OCI-M2 (cell line): ENCODE results near the gene PHACTR1.

Experiments
- DNase-seq: peaks from one replicate; lab custom pipeline; 2025; ENCODE audit not compliant: unreplicated experiment; lab: John Stamatoyannopoulos, UW

The PHACTR1 gene

DNA sequence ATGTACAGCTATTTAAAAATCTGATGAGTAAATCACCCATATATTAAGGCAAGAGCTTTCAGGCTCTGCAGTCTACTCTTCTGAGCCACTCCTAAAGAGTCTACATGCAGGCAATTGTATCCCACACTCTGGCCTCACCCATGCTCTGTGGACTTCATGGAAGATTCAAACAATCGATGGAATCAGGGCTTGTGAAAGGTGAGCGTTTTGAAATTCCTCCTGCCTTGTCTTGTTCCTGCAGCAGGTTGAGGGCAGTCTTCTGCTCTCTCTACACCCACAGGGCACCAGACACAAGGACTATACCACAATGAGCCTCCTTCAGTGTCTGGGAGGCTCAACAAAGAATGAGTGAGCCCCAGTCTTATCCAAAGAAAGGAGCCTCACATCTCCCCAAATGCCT, 560.7 kb downstream of the PHACTR1 start:
- DNase-seq: no peak

DNA sequence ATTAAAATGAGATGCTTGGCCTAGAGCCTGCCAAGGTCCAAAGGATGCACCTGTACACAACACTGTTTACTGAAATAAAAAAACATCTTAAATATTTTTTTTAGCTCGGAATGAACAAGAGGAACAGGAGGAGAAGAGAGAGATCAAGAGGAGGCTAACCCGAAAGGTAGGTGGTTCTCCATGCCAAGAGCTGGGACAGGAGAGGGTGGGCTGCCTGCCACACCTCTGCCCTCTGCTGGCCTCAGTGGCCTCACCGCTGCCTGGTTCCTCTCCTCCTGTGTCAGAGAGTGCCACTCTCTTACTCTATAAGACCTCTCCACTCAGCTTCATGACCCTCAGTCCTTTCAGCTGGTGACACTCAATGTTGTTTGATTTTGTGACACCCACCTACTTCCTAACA, 561.6 kb downstream of the PHACTR1 start:
- DNase-seq: no peak

DNA sequence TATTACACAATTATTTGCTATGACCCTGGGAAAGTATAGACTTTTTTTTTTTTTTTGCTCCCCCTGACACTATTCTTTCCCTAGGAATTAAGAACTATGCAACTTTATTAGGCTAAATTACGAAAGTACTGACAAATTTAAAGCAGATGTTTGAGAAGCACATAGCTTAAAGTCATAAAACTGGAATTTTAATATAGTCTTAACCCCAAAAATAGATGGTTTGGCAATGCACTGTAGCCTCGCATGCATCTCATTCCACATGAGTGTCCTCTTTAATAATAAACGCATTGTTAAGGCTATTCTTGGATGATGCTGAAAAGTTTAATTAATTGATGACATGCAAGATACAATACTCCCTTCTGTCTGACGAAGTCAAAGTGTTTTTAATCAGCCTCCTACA, 562.4 kb downstream of the PHACTR1 start:
- DNase-seq: no peak

DNA sequence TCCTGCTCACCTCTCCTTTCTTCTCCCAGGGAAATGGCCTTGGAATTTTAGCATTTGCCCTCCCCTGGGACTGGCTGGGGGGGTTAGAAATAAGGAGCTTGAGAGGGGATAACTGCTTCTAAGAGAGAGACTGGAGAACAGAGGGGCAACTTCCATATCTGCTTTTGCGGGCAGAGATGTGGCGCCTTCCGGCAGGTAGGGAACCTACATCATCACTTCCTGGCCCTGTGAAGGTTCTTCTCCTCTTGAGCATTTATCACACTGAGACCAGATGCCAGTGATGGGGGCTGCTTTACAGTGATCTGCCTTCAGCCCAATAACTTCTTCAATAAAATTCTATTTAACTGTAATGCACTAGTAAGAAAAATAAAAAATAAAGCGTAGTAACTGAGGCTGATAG, 563.7 kb downstream of the PHACTR1 start:
- no peak for DNase-seq

- no peak for DNase-seq
Measured at GRCh38 chr6:13281686-13282085, 565.1 kb downstream of the PHACTR1 start.

GRCh38 chr6:13282393-13283069, 566.0 kb downstream of the PHACTR1 start:
- DNase-seq: no peak

DNA sequence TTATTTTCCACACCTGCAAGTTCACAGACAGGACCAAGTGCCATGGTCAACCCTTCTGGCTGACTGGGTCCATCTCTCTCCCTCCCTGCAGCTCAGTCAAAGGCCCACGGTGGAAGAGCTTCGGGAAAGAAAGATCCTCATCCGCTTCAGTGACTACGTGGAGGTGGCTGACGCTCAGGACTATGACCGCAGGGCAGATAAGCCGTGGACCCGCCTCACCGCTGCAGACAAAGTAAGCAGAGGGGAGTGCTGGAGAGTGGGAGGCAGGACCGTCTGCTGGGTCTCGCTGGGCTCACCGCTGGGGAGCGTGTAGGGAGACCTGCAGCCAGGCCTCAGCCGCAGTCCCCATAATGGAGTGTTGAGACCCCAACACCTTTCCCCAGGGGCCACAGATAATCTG, 566.8 kb downstream of the PHACTR1 start:
- no peak for DNase-seq

- DNase-seq: no peak
Measured at GRCh38 chr6:13284646-13285045, 568.1 kb downstream of the PHACTR1 start.

GRCh38 chr6:13285705-13286104, 569.1 kb downstream of the PHACTR1 start:
- no peak for DNase-seq

- no peak for DNase-seq
Measured at GRCh38 chr6:13286181-13286580, 569.6 kb downstream of the PHACTR1 start.

DNA sequence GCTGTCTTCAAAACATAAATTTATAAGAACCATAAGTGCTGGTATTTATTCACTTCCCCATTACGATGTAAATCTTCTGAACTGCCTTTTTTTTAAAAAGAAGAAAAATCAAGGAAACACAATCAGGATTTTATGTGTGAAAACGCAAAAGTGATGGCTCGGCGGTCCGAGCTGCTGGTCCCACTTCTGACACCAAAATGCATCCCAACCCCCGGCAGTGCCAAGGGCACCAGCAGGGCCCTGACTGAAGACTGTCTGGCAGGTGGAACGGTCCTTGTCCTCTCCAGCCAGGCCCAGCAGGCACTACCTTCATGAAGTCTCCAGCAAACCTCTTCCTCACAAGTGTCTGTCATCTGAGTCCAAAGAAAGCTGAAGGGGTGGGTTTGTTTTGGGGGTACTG, 570.5 kb downstream of the PHACTR1 start:
- no peak for DNase-seq

GRCh38 chr6:13288481-13288880, 571.9 kb downstream of the PHACTR1 start:
- DNase-seq: no peak

GRCh38 chr6:13288969-13289391, 572.4 kb downstream of the PHACTR1 start:
- DNase-seq: no peak

DNA sequence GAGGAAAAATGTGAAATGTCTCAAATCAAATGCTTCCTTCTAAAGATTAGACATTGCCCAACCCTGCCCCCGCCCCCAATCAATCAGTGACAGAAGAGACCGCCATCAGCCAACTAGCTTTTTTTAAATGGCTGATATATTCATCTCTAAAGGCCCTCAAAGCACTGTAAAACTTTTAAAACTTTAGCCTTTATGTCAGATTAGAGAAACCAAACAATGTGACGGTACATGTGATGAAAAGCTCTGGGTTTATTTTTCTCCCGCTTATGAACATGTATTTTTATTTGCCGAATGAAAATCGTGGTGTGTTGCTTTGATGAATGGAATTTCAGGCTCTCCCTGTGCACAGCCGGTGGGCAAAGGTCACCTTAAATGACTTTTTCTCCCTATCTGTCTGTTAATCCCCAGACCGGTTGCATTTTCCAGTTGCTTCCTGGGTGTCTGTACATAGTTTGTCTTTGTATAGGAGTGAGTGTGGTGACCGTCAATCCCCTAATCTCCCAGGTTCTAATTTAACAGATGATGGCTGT, 573.3 kb downstream of the PHACTR1 start:
- DNase-seq: no peak

DNA sequence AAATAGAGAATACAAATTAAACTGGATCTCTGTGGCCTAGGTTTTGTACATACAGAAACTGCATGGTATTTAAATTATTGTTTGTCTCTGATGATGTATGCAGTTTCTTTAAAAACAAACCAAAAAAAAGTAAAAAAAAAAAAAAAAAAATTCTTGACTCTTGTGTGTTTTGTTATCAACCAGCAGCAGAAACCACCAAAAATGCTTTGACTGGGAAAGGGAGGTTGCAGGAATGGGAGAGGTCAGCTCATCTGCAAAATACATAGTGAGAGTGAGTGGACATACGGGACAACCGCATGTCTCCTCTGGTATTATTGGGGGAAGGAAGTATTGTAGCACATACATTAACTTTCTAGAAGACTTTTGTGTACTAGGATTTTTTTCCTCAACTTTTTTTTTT, 573.8 kb downstream of the PHACTR1 start:
- DNase-seq: no peak

DNA sequence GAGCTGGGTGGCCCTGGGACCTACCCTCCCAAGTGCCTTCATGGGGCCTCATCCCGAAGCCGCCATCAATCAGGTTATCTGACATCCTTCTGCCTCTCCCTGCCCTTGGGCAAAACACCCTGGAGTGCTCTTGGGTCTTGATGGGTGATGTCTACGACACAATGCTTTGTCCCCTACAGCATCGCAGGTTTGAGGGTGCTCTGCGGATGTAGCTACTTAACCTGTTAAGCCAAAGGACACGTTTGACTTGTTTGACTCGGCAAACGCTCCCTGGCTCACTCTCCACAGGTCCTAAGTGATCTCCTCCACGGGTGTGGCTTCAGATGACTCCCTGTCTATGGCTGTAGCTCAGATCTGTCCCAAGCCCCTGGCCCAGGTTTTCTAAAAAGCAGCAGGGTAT, 576.2 kb downstream of the PHACTR1 start:
- no peak for DNase-seq

DNA sequence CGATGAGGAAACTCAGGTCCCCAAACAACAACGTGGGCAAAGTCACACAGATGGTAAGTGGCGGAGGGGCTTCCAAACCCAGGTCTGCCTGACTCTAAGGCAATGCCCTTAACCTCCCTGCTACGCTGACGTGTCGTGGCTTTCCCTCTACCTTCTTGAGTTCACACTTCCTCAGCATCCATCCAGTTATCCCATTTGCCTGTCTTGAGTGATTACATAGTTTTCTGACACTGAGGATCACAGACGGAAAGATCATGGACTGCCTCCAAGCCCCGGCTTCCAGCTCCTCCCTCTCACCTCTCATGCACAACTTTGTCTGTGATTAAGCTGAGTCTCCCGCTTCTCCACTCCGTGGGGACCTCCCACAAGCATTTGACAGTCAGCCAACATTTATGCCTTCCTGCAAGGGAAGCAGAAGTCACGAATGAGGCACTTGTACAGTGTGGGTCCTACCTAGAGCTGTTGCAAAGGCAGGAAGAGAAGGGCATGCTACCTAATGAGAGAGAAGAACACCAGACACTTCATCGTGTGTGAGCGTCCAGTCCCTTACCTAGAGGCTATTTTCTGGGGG, 578.0 kb downstream of the PHACTR1 start:
- DNase-seq: no peak

DNA sequence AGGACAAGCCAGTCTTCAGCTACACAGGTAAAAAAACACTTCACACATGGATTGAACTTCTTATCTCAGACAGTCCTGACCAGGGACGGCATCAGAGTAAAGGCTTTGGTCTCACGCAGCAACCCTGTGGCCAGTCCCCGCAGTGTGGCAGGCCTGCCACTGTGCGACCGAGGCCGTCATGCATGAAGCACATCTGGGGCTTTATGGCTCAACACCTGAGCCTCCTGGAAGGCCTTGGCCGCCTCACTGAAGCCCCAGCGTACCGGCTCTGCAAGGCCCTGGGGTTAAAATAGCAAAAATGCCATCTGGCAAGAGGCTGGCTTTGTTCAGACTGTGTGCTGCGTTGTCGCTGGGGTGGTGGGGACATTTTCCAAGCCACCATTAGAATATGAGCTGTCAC, 579.0 kb downstream of the PHACTR1 start:
- DNase-seq: no peak

GRCh38 chr6:13296536-13296997, 580.0 kb downstream of the PHACTR1 start:
- DNase-seq: no peak

GRCh38 chr6:13297391-13297790, 580.8 kb downstream of the PHACTR1 start:
- no peak for DNase-seq

GRCh38 chr6:13298446-13298845, 581.9 kb downstream of the PHACTR1 start:
- DNase-seq: no peak

- no peak for DNase-seq
Measured at GRCh38 chr6:13299403-13299821, 582.8 kb downstream of the PHACTR1 start.

DNA sequence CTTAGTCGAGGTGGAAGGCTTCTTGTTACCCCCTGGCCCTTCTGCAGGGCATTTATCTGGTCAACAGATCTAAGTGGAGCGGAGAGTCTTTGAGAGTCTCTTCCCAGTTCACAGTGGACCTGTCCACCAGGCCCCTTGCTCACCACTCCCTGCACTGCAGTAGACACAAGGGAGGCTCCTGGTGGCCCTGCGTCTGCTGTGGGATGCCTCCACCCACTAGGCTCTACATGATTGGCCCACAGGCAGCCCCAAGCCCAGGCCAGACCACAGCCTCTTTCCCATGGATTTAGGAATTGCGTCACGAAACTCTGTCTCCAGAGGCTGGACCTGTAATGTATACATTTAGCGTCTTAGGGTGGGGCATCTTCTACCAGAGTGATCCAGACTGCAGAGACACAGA, 583.4 kb downstream of the PHACTR1 start:
- DNase-seq: no peak
